PC-9 (cell line): ENCODE results near the gene DSCAML1. TPM values are rescaled to one million over a fixed set of nuclear protein-coding genes. Genes with fewer than 3 reads are reported as not detected.

Experiments
- BruUV-seq: library from RNA; stranded (reverse); fragments of 400-500 nt; replicated peaks from 2 replicates; lab custom pipeline; 2021; lab: Mats Ljungman, UMichigan
- CTCF ChIA-PET: fragments of 300-600 bp; sonication (Branson Sonifier 250); formaldehyde crosslinking; loops from one replicate; lab custom pipeline; 2022; ENCODE audit warnings: antibody characterized with exemption; lab: Charles Lee
- POLR2A ChIA-PET: fragments of 300-600 bp; sonication (Branson Sonifier 250); formaldehyde crosslinking; loops from one replicate; lab custom pipeline; 2022; ENCODE audit warnings: antibody characterized with exemption; ENCODE audit not compliant: unreplicated experiment; lab: Charles Lee
- DNase-seq, 2 experiments: peaks; one replicate each; pipeline versions ENCODE4 v3.0.0 to v3.0.0-alpha.2; 2015 to 2022; ENCODE audit warnings: mixed read lengths in 1 of 2
- H2AFZ ChIP-seq: fragments of 200-600 bp; sonication (generic); 2 replicates; pipeline ENCODE4 v1.8.1; 2017; ENCODE audit warnings: antibody characterized with exemption
- H3F3A ChIP-seq: fragments of 200-600 bp; sonication (generic); 2 replicates; pipeline ENCODE4 v1.8.1; 2017; ENCODE audit warnings: antibody characterized with exemption, mild to moderate bottlenecking, low read depth; ENCODE audit not compliant: insufficient read depth
- H3K27ac ChIP-seq: fragments of 200-600 bp; sonication (generic); 2 replicates; pipeline ENCODE4 v1.6.1; 2016; ENCODE audit warnings: mixed run types
- H3K27me3 ChIP-seq: fragments of 200-600 bp; sonication (generic); 2 replicates; pipeline ENCODE4 v1.6.1; 2016; ENCODE audit warnings: low read depth, mixed run types; ENCODE audit not compliant: insufficient read depth
- H3K36me3 ChIP-seq: fragments of 200-600 bp; sonication (generic); 2 replicates; pipeline ENCODE4 v1.6.1; 2016; ENCODE audit warnings: low read depth, mixed run types
- H3K4me1 ChIP-seq: fragments of 200-600 bp; sonication (generic); replicated peaks from 2 replicates; pipeline ENCODE4 v1.6.1; 2016; ENCODE audit warnings: mixed run types; ENCODE audit not compliant: insufficient read depth
- H3K4me2 ChIP-seq: fragments of 200-600 bp; sonication (generic); 2 replicates; pipeline ENCODE4 v1.6.1; 2017; ENCODE audit warnings: mixed run types
- H3K4me3 ChIP-seq: fragments of 200-600 bp; sonication (generic); 2 replicates; pipeline ENCODE4 v1.6.1; 2016; ENCODE audit warnings: mixed run types
- H3K79me2 ChIP-seq: fragments of 200-600 bp; sonication (generic); 2 replicates; pipeline ENCODE4 v1.6.1; 2017; ENCODE audit warnings: low read depth, mixed run types
- H3K9me2 ChIP-seq: fragments of 200-600 bp; sonication (generic); 2 replicates; pipeline ENCODE4 v1.8.1; 2017; ENCODE audit warnings: mild to moderate bottlenecking; ENCODE audit not compliant: insufficient read depth
- H3K9me3 ChIP-seq: fragments of 200-600 bp; sonication (generic); 2 replicates; pipeline ENCODE4 v1.8.1; 2016; ENCODE audit warnings: low read depth; ENCODE audit not compliant: insufficient read depth
- H4K20me1 ChIP-seq: fragments of 200-600 bp; sonication (generic); 2 replicates; pipeline ENCODE4 v1.8.1; 2017; ENCODE audit not compliant: insufficient read depth
- EZH2 ChIP-seq: fragments of 200-600 bp; sonication (generic); IDR thresholded peaks from 2 replicates; pipeline ENCODE4 v1.8.0; 2017; ENCODE audit warnings: antibody characterized with exemption, low read depth
- intact Hi-C: fragments of 100-400 bp; cut with micrococcal nuclease; formaldehyde crosslinking; loops from one replicate; pipeline ENCODE4 v1.10.0; 2022; ENCODE audit not compliant: unreplicated experiment
- total RNA-seq: library from RNA; stranded (reverse); gene quantifications from 2 replicates; pipeline ENCODE4 v1.2.3, GENCODE V29; 2021
- TF ChIP-seq, protein P1 (sequence below): fragments of 200-600 bp; sonication (generic); conservative IDR thresholded peaks from 2 replicates; pipeline ENCODE4 v1.6.1; 2017; ENCODE audit warnings: mixed run types, antibody characterized with exemption, mild to moderate bottlenecking, moderate library complexity

Gene DSCAML1
- total RNA-seq, 1 experiment from 2014 or later = not detected

DNA sequence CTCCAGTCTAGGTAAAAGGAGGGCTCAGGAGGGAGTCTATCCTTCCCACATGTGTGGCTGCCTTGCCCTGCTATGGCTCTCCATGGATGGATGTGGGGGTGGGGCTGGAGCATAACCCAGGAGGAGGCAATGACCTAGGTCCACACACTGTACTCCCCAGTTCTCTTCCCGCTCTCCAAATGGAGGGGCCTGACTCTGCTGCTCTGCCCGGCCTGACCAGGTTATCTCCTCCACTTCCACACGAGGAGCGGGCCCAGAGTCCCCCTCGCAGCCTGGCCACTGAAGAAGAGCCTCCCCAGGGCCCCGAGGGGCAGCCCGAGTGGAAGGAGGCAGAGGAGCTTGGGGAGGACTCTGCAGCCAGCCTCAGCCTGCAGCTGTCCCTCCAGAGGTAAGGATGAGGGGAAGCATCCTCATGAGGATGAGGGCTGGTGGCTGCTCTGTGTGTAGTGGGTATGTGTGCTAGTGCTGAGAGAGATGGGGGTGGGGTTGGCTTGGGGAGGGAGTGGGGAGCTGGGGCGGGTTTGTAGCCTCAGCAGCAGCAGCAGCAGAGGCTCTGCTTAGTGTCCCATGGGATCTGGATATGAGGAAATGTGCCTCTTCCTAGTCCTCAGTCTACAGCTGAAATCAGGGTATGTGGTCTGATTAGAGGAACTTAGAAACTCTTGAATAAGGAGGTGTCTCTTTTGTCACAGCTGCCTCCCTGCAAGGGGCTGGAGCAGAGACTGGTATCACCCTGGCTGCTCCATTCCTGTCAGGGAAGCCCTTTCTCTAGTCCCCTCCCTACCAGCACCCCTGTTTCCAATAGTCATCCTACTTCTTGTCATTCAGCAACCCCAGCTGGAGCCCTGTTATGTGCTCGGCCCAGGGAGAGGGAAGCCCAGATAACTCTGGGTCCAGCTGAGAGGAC is 415.3 kb downstream of the DSCAML1 start:
- POLR2A ChIA-PET = no interaction called here

DNA sequence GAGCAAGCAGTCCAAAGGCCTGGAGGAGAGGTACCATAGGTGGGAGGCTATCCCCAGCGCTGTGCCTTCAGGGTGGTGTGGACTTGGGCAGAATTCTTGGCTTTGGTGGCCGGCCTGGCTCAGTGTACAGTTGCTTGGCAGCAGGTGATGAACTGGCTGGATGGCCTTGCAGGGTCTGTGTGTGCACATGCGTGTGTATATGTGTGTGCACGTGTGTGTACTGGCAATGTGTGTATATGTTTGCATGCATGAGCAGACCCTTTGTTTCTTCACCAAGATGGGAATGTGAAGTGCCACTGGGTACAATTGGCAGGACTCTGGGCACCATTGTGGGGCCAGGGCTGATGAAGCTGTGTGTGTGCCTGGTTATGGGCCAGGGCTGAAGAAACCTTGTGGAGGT is 416.3 kb downstream of the DSCAML1 start:
- Histone ChIP-seq H3K36me3 (no peaks in the 10 kb centered on the region), H3K4me2 (no peak overlapping the region), H3K27ac (no peak overlapping the region), H3K9me3 (no peaks in the 10 kb centered on the region), H3K27me3 (no peaks in the 10 kb centered on the region), H3K79me2 (no peaks in the 10 kb centered on the region), H2AFZ (no peak overlapping the region), H4K20me1 (no peaks in the 10 kb centered on the region), H3K9me2 (no peaks in the 10 kb centered on the region), H3K4me3 (no peak overlapping the region), H3K4me1 (no peaks in the 10 kb centered on the region), H3F3A (no peaks in the 10 kb centered on the region)
- ChIA-PET POLR2A (no interaction called here), CTCF (no interaction called here)
- TF ChIP-seq EZH2 = no peak
- intact Hi-C loops = no loop called here
- no TSS peak for BruUV-seq
- no peak for DNase-seq

More for the DNA sequence above, 415.3 kb downstream of the DSCAML1 start:
- no TSS peak for BruUV-seq
- no peak for TF ChIP-seq EZH2
- TF ChIP-seq, protein P1, sequence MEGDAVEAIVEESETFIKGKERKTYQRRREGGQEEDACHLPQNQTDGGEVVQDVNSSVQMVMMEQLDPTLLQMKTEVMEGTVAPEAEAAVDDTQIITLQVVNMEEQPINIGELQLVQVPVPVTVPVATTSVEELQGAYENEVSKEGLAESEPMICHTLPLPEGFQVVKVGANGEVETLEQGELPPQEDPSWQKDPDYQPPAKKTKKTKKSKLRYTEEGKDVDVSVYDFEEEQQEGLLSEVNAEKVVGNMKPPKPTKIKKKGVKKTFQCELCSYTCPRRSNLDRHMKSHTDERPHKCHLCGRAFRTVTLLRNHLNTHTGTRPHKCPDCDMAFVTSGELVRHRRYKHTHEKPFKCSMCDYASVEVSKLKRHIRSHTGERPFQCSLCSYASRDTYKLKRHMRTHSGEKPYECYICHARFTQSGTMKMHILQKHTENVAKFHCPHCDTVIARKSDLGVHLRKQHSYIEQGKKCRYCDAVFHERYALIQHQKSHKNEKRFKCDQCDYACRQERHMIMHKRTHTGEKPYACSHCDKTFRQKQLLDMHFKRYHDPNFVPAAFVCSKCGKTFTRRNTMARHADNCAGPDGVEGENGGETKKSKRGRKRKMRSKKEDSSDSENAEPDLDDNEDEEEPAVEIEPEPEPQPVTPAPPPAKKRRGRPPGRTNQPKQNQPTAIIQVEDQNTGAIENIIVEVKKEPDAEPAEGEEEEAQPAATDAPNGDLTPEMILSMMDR = no peak
- no peaks in the 10 kb centered on the region for H3K9me2 ChIP-seq
- H3K36me3 ChIP-seq = 0 out of 2 replicates have a peak, but pooled peaks cover 3% of the 10 kb centered on the region
- no peak overlapping the region for H3K4me3 ChIP-seq
- no peak overlapping the region for H2AFZ ChIP-seq
- H3K4me2 ChIP-seq = no peak overlapping the region
- intact Hi-C loops = no loop called here
- no peaks in the 10 kb centered on the region for H4K20me1 ChIP-seq
- no peaks in the 10 kb centered on the region for H3K4me1 ChIP-seq
- no peaks in the 10 kb centered on the region for H3K79me2 ChIP-seq
- CTCF ChIA-PET = no interaction called here
- no peaks in the 10 kb centered on the region for H3K9me3 ChIP-seq
- H3K27ac ChIP-seq = no peak overlapping the region
- H3F3A ChIP-seq = no peaks in the 10 kb centered on the region
- no peak for DNase-seq
- H3K27me3 ChIP-seq = no peaks in the 10 kb centered on the region

DNA sequence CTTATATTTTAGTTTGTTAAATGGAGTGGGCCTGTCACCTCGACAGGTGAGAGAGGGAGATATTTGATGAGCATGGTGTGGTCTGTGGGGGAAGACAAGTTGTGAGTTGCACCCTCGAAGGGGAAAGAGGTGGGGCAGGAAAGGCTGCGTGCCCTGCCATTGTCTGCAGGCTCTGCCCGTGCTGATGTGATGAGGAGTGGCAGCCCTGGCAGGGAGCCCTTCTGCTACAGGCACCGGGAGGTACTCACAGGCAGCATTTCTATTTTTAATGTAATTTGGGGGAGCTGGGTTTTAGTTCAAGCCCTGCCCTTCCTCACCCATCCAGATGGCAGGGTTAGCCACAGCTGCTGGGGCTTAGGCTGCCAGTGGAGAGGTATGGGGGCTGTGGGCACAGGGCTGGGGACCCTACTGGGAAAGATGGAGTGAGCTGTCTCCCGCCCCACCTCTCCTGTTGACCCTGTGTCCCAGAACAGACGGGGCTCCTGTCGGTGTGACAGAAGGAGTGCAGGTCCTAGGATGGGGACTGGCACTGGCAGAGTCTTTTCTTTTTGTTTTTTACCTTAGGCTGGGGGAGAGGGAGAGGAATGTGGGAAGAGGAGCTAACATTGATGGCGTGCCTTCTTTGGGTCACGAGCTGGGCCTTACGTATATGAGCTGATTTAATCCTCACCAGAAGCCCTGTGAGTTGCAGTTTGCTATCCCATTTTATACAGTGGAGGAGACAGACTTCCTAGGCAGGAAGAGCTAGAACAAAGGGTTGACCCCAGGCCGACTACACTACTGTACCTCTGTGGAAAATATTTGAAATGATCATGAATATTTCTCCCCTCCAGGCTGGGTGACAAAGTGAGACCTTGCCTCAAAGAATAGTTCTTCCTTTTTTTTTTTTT is 417.8 kb downstream of the DSCAML1 start:
- H3K27ac ChIP-seq = no peak overlapping the region
- H3K9me3 ChIP-seq = no peaks in the 10 kb centered on the region
- intact Hi-C loops = no loop called here
- H4K20me1 ChIP-seq = no peaks in the 10 kb centered on the region
- H3K79me2 ChIP-seq = no peaks in the 10 kb centered on the region
- no peaks in the 10 kb centered on the region for H3K4me1 ChIP-seq
- H3K4me3 ChIP-seq = no peak overlapping the region
- no peaks in the 10 kb centered on the region for H3F3A ChIP-seq
- no peak overlapping the region for H2AFZ ChIP-seq
- no peaks in the 10 kb centered on the region for H3K27me3 ChIP-seq
- no peaks in the 10 kb centered on the region for H3K9me2 ChIP-seq
- POLR2A ChIA-PET = interaction anchor here (0.6 kb wide), 1 partner anchor 98 kb away, joined by 4 read pairs; no protein-coding TSS in a partner anchor
- H3K36me3 ChIP-seq = no peaks in the 10 kb centered on the region
- CTCF ChIA-PET = interaction anchor here (0.6 kb wide), 1 partner anchor 199 kb away, joined by 6 read pairs; no protein-coding TSS in a partner anchor
- no TSS peak for BruUV-seq
- H3K4me2 ChIP-seq = no peak overlapping the region
- TF ChIP-seq, protein P1 = no peak
- TF ChIP-seq EZH2 = no peak
- peak in 1 of 2 experiments; percentile 15 for DNase-seq

Other genes with a start within 250 kb of the DSCAML1 start
- gene FXYD2, start 27.5 kb upstream of the DSCAML1 start, total RNA-seq = not detected in 2 replicates
- gene FXYD6, start 79.4 kb upstream of the DSCAML1 start, total RNA-seq = 0.20 and 0.48 TPM in 2 replicates
- gene TMPRSS13, start 132.2 kb upstream of the DSCAML1 start, total RNA-seq = 18.5 and 21.7 TPM in 2 replicates
- not detected in 2 replicates for gene IL10RA, start 189.2 kb upstream of the DSCAML1 start, total RNA-seq